Panc1 (cell line): ENCODE results near the gene OARD1. TPM values are rescaled to one million over a fixed set of nuclear protein-coding genes. Genes with fewer than 3 reads are reported as not detected.

ENCODE experiments used
- ATAC-seq: fragments of 200-7000 bp; cut with Tn5 transposase; 2 replicates; pipeline ENCODE4 v1.9.1; 2020; ENCODE audit warnings: mild to moderate bottlenecking, moderate library complexity
- BruUV-seq: library from RNA; stranded (reverse); fragments of 400-500 nt; replicated peaks from 2 replicates; lab custom pipeline; 2021; lab: Mats Ljungman, UMichigan
- CTCF ChIA-PET: fragments of 300-600 bp; sonication (Branson Sonifier 250); formaldehyde crosslinking; loops from one replicate; lab custom pipeline; 2022; ENCODE audit warnings: antibody characterized with exemption; lab: Charles Lee
- POLR2A ChIA-PET: fragments of 300-600 bp; sonication (Branson Sonifier 250); formaldehyde crosslinking; loops from one replicate; lab custom pipeline; 2022; ENCODE audit warnings: antibody characterized with exemption; lab: Charles Lee
- DNase-seq: peaks from one replicate; pipeline ENCODE4 v3.0.0-alpha.2; 2010; ENCODE audit warnings: low read depth, low spot score
- H3K27ac ChIP-seq: 2 replicates; pipeline ENCODE4 v1.5.1; 2011; ENCODE audit warnings: mild to moderate bottlenecking, low read length, inconsistent platforms
- H3K27me3 ChIP-seq: fragments of 200-500 bp; sonication (Bioruptor generic); 2 replicates; pipeline ENCODE4 v1.6.0; 2014; ENCODE audit warnings: low read length, inconsistent platforms; ENCODE audit not compliant: control insufficient read depth, insufficient read depth
- H3K36me3 ChIP-seq: fragments of 200-500 bp; sonication (Bioruptor generic); 2 replicates; pipeline ENCODE4 v1.5.1; 2014; ENCODE audit warnings: inconsistent platforms, mild to moderate bottlenecking, low read length, moderate library complexity; ENCODE audit not compliant: control insufficient read depth, insufficient read depth
- H3K4me1 ChIP-seq: 2 replicates; pipeline ENCODE4 v1.5.1; 2011; ENCODE audit warnings: inconsistent platforms, mild to moderate bottlenecking, low read length, moderate library complexity; ENCODE audit not compliant: control insufficient read depth, insufficient read depth
- H3K4me3 ChIP-seq, 2 experiments: 2 replicates each; pipeline ENCODE4 v1.5.1; 2011 to 2012; ENCODE audit warnings: low read depth in 2 of 2, low read length in 2 of 2, mild to moderate bottlenecking in 2 of 2, inconsistent platforms in 1 of 2, moderate library complexity in 1 of 2
- H3K9me3 ChIP-seq: fragments of 200-500 bp; sonication (Bioruptor generic); 2 replicates; pipeline ENCODE4 v1.5.1; 2014; ENCODE audit warnings: low read depth, mild to moderate bottlenecking, inconsistent platforms, low read length, moderate library complexity; ENCODE audit not compliant: control insufficient read depth, insufficient read depth
- CTCF ChIP-seq: fragments of 450-650 bp; IDR thresholded peaks from 2 replicates; pipeline ENCODE4 v1.5.1; 2017; ENCODE audit warnings: mild to moderate bottlenecking
- POLR2AphosphoS5 ChIP-seq: IDR thresholded peaks from 2 replicates; pipeline ENCODE4 v1.6.1; 2012; ENCODE audit warnings: mild to moderate bottlenecking, low read depth, low read length, moderate library complexity
- REST ChIP-seq, 2 experiments: IDR thresholded peaks; 2 replicates each; pipeline ENCODE4 v1.6.1; 2011 to 2012; ENCODE audit warnings: low read depth in 2 of 2, control low read depth in 1 of 2, low read length in 1 of 2, mild to moderate bottlenecking in 1 of 2, moderate library complexity in 1 of 2; ENCODE audit not compliant: insufficient read depth in 1 of 2
- SIN3A ChIP-seq: IDR thresholded peaks from 2 replicates; pipeline ENCODE4 v1.6.1; 2012; ENCODE audit warnings: low read depth, mild to moderate bottlenecking, low read length, moderate library complexity, borderline replicate concordance; ENCODE audit not compliant: insufficient read depth
- TCF7L2 ChIP-seq: IDR thresholded peaks from 2 replicates; pipeline ENCODE4 v1.6.1; 2011; ENCODE audit warnings: mild to moderate bottlenecking, low read depth, low read length, inconsistent platforms
- in situ Hi-C: cut with HindIII; loops from 2 replicates; pipeline ENCODE4 v1.10.0; 2016; ENCODE audit warnings: low sequenced_read_pairs, low pct_unique_long_range_greater_than_20kb
- intact Hi-C: fragments of 100-400 bp; cut with micrococcal nuclease; formaldehyde crosslinking; loops from one replicate; pipeline ENCODE4 v1.10.0; 2022; ENCODE audit not compliant: unreplicated experiment
- total RNA-seq: library from RNA; stranded (reverse); gene quantifications from one replicate; pipeline ENCODE4 v1.2.1, GENCODE V29; 2021; ENCODE audit not compliant: unreplicated experiment

OARD1 gene
- total RNA-seq, 1 experiment from 2014 or later, result 18.2 TPM

DNA sequence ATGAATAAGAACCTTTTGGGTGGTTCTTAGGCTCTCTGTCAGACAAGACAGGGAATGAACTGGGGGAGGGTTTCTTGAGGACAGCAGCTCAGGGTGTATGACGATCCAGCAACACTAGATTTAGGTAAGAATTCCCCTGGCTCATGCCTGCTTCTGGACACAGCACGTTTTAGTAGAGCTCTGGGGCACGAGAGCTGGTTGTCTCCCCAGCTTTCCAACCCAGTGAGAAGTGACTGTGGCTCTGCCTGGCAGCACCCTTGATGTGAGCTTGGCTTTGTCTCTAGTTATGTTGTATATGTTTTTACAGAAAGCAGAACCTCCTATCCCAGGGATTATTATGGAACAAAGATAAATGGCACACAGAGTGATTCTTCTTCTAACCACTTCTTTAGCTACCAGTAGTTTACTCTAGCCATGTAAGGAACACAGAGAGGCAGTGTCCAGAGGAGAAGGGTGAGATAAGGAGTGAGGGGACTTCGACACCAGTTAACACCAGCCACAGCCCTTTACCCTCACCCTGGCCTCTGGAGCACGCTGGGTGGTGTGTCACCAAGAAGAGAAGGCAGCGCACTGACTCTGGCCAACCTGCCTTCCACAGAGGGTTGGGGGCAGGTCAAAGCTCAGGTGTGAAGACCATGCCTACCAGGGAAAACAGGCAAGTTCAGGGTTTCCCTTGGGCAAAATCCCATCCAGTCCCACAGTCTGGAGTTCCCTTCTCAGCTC is 15.2 kb downstream of the OARD1 start:
- intact Hi-C loops, result no loop called here
- ATAC-seq (no peak), DNase-seq (no peak)
- no TSS peak for BruUV-seq
- Histone ChIP-seq H3K4me1 (no peaks in the 10 kb centered on the region), H3K27ac (no peak overlapping the region), H3K4me3 (no peak overlapping the region), H3K27me3 (no peaks in the 10 kb centered on the region), H3K9me3 (no peaks in the 10 kb centered on the region), H3K36me3 (no peaks in the 10 kb centered on the region)
- in situ Hi-C loops, result no loop called here
- no peak for TF ChIP-seq TCF7L2
- no peak for TF ChIP-seq CTCF
- no peak for TF ChIP-seq SIN3A
- TF ChIP-seq REST (IDR thresholded peaks at IDR 0.05; ENCODE audit: insufficient read depth in 1 of 2, low read depth in 2 of 2, low read length in 1 of 2), result no peak
- no peak for TF ChIP-seq POLR2AphosphoS5
- ChIA-PET CTCF (no interaction called here), POLR2A (no interaction called here)

DNA sequence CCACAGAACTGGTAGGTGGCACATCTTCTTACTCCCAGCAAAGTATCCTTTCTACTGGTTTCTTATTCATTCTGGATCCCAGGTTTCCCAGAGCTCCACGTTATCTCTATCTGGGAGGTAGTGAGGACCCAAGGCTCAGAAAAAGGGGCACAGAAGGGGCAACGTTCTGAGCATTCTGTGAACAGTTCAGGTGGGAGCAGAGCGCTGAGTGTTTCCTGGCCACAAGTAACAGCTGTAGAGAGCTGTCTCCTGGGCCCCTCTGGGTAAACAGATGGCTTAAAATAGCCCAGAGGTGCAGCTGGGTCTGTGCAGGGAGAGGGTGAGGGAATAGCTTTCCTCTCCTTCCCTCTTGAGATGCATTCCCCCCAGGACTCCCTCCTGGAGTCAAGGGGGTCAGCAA is 17.0 kb downstream of the OARD1 start:
- in situ Hi-C loops (no loop called here), intact Hi-C loops (no loop called here)
- no peak for TF ChIP-seq CTCF
- ATAC-seq, result no peak
- no peaks in the 10 kb centered on the region for H3K9me3 ChIP-seq
- no peaks in the 10 kb centered on the region for H3K36me3 ChIP-seq
- POLR2A ChIA-PET, result no interaction called here
- no peak overlapping the region for H3K4me3 ChIP-seq
- no peak for DNase-seq
- CTCF ChIA-PET, result no interaction called here
- H3K27ac ChIP-seq, result no peak overlapping the region
- H3K4me1 ChIP-seq, result no peaks in the 10 kb centered on the region
- no peaks in the 10 kb centered on the region for H3K27me3 ChIP-seq
- BruUV-seq, result no TSS peak
